Myocyte (in vitro differentiated cells): Measurements from ENCODE around the gene KCTD10. TPM values are rescaled to one million over a fixed set of nuclear protein-coding genes. Genes with fewer than 3 reads are reported as not detected.
"Not testable (repeated sequence)": the region's sequence is repeated elsewhere in the genome, so short reads cannot be mapped to it uniquely, and the experiment has no call there.

Source experiments
- DNase-seq: peaks from one replicate; pipeline ENCODE4 v3.0.0-alpha.2; 2012; ENCODE audit warnings: low read depth
- total RNA-seq: library from RNA; depleted of rRNA; stranded (reverse); fragments of >200 nt; gene quantifications from 2 replicates; pipeline ENCODE4 v1.2.3, GENCODE V29; 2014

Gene KCTD10
- total RNA-seq, 1 donor from 2014 or later = 26.9 TPM

- not testable (repeated sequence) for DNase-seq
Observed at GRCh38 chr12:109473526-109474270, 3.4 kb downstream of the KCTD10 start.

DNA sequence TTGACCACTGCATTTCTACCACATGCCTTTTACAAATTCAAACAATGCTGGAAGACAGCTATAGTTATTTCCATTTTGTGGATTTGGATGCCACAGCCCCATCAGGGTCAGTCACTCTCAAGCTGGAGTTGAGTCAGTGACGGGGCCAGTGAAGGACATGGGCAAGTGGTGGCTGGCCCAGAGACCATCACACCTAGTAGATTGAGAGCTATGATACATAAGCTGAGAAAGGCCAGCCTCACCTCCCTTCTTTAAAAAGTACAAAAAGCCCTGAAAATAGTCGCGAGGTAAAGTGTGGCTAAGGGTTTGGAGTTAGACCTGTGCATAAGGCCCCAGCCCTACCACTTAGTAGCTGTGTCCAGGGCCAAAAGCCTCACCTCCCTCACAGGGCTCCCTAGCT lies 4.1 kb downstream of the KCTD10 start:
- no peak for DNase-seq

DNA sequence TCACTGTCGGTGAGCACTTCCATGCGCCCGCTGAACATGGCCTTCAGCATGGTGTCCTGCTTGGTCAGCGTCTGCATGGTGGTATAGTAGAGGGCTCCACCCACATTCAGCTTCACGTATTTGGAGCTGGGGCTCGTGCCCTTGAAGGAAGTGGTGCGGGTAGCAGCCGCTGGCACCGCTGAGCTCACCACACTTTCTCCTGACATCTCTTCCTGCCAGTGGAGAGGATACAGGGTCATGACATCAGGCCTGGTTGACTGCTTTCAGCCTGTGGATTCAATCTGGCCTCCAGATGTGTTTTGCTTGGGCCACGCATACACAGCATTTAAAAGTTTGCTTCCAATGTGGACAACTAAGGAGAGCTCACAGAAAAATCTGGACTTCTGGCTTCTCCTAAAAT lies 7.6 kb downstream of the KCTD10 start:
- DNase-seq = no peak

GRCh38 chr12:109467978-109468676 lies 9.0 kb downstream of the KCTD10 start:
- DNase-seq = no peak

DNA sequence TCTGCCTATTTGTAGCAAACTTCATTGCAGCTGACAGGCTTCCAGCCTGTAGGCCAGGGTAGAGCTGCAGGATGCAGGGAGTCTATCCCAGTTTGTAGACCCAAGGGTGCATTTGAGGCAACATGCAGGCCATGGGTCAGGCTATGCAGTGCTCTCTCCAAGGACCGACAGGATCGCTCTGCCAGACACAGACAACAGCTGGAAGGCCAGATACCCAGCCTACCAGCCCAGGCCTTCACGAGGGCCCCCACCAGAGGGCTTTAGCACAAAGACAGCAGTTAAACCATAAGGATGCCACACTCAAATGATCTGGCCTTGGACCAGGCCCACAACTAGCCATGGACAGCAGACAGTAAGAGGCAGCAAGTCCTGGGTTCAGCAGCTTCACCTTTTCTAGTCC lies 10.3 kb downstream of the KCTD10 start:
- peak; percentile 66 for DNase-seq

DNA sequence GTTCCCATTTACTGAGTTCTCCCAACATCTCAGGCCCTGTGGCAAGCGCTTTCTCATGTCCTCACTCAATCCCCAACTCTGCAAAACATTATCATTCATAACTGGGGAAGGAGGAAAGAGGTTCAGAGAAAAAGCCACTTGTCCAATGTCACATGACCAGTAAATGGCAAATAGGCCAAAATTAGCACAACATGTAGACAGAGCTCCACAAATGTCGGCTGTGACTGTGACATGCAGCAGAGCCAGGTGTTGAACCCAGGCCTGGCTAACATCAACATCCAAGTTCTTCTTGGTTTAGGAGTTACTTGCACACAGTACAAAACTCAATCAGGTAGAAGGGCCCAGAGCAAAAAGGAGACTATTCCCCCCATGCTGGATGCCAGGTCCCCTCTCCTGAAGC lies 10.8 kb downstream of the KCTD10 start:
- DNase-seq = peak; percentile 33

DNA sequence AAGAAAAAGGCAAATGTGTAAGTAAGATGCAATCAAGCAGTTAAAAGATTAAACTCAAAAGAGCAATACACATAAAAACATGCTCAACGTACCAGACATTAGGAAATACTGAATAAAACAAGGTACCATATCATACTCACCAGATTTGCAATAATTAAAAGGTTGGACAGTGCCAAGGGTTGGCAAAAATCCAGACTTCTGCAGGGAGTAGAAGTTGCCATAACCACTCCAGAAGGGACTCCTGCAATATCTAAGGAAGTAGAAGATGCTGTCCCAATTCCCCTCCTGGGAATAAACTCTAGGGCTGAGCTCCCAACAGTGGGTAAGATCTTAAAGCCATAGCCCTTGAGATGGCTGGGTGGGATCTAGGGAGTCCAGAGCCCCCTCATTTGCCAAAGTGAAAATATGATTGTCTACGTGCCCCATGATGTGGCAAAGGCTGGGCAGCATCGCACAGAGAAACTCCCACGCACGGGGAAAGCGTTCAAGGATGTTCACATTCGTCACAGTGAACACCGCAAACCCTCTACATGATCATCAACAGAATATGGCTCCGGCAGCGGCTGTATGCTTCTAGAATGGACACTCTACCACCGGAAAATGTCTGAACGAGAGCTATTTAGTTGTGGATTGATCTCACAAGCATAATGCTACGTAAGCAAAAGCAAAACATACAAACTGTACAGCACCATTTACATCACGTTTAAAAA lies 12.3 kb downstream of the KCTD10 start:
- DNase-seq = no peak

DNA sequence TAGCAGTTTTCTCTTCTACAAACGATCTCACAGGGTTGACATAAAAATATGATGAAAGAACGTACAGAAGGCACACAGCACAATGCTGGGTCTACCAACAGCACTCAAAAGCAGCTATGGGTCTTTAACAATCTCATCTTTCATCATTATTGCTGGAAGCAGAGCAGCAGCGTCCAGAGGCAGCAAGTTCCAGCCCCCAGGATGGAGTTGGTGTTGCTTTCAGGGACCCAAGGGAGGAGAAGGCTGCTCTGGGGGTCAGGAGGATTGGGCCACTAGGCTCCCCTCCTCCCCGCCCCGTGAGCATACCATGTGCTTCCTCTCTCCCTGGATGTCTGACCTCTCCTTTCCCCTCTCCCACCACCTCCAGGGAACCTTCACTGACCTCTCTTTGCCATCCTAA lies 13.3 kb downstream of the KCTD10 start:
- peak; percentile 36 for DNase-seq

DNA sequence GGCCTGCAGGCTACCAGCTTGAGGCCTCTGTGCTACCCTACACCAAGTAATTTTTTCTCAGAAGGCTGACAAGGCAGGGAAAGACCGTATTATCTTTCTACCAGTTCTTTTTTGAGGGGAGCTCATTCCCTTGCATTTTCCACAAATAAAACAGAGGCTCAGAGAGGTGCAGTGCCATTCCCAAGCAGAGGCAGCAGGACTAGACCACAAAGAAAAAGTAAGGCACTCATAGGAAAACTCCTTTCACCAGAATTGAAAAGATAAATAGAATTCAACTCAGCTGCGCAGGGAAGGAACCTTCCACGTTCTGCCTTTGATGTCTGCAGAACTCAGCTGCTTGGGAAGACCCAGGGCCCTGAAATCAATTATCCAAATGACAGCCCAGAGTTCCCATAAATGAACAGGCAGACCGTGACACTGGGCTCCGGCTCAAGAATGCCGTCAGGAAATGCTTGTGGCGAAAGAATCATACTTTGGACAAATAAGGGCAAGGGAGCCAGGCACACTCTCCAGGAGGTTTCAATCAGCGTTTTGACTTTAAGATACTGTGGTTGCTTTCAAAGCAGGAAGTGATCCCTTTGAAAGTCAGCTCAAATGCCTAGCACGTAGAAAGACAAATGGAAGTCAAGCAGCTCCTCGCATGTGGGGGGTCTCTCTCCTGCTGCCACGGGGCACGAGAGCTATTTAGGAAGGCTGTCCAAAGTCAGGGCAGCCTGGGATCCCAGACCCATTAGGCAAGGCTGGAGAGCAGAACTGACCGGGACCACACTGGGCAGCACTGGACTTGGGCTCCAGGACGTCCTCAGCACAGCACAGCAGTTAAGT lies 14.0 kb downstream of the KCTD10 start:
- DNase-seq = peak; percentile 98

GRCh38 chr12:109461846-109462756 lies 15.0 kb downstream of the KCTD10 start:
- DNase-seq = peak; percentile 94

- peak; percentile 52 for DNase-seq
Observed at GRCh38 chr12:109461049-109461845, 15.9 kb downstream of the KCTD10 start.

DNA sequence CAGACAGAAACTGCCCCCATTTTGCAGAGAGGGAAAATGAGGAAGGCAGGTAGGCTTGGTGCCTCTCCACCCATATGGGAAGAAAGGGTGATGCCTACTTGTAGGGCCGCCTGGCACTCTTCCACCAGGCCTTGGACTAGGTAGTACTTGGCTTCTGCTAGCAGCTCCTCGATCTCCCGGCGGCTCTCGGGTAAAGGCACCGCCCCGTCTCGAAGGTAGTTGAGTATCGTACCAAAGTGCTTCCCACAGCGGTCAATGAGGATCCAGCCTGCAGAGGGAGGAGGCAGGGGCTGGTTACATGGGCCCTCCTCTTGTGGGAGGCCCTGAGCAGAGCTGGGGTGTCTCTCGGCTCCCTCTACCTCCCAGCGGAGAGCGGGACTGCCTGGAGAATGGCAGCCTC lies 16.6 kb downstream of the KCTD10 start:
- DNase-seq = no peak

- DNase-seq = no peak
Observed at GRCh38 chr12:109459247-109459646, 17.9 kb downstream of the KCTD10 start.

DNA sequence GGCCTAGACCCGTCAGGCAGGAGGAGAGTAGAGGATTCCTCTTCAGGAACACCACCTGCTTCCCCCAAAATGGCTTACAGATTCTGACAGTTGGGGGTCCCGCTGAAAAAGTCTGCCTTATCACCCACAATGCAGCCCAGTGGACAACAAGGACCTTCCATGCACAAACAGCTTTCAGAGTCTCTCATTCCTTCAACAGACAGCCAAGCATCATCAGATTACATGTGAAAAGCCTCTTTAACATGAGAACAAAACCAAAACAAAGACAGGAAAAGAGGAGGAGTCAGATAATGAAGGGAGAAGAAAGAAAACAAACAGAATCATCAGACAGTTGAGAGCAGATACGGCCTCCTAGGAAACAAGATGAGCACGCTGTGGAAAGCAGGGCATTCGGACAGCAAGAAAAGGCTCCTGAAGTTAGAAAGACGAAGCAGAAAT lies 18.3 kb downstream of the KCTD10 start:
- DNase-seq = peak; percentile 32

- no peak for DNase-seq
Observed at GRCh38 chr12:109458086-109458485, 19.0 kb downstream of the KCTD10 start.

DNA sequence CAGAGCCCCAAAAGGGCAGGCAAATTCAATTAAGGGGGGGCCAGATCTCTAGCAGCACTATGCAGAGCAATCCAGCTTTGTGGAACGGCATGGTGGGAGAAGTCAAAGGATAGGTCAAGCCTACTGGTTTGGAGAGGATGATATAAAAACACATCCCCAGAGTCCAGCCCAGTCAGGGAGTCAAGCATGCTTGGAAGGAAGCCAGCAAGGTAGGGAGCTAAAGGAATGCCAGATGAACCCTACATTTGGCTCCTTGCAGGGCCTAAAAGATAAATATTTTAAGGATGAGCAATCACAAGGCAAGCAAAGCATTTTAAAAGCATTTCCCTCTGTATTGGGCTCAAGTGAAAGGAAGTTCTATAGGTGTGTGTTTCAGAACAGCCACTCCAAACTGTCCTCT lies 21.4 kb downstream of the KCTD10 start:
- no peak for DNase-seq

GRCh38 chr12:109452489-109452888 lies 24.6 kb downstream of the KCTD10 start:
- DNase-seq = no peak

DNA sequence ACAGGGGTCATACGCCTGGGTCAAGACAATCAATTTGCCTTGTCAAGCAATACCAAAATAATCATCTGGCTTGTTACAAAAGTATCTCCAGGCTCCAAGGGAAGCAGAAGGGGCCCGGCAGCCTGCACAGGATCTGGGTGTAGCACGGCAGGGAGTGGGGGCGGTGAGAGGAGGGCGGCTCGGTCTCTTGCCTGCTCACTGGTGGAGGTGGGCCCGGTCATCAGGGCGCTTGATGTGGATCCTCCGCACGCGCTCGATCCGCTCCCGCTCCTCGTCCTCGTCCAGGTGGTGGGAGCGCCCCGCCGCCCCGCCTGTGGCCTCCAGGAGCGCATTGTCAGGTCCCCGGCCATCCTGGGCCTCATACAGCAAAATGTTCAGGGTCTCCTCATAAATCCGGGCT lies 25.7 kb downstream of the KCTD10 start:
- no peak for DNase-seq

DNA sequence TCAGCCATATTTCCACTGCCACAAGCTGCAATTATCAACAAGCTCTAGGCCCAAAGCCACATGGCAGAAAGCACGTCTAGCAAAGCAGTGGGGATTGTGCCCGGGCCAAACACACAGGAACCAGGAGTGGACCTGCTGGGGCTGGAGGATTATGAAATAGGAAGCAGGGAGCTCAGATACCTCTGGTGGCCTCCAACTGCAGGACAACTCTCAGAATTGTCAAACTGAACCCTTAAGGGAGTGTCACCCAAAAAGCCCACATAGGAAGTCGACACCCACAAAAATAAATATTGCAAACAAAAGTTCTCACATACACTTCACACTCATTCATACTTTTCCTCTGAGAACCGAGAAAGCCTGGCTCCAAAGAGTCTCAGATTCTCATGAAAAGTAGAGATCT lies 26.1 kb downstream of the KCTD10 start:
- DNase-seq = no peak
